LoVo (cell line): ENCODE results near the gene PTGES2.

Experiments
- DNase-seq: peaks from one replicate; pipeline ENCODE4 v3.0.0-alpha.2; 2016; ENCODE audit warnings: low spot score

PTGES2 gene

GRCh38 chr9:128127568-128127989, at the start of gene PTGES2:
Gene PTGES2, minus strand, starts transcription at chr9:128127729. Its CDS starts 12 bp downstream, at chr9:128127717.
- DNase-seq, result peak; percentile 76

- DNase-seq, result no peak
These were observed 48.2 kb upstream of the PTGES2 start for GRCh38 chr9:128175726-128176125.

GRCh38 chr9:128175102-128175563, 47.6 kb upstream of the PTGES2 start:
- no peak for DNase-seq

GRCh38 chr9:128174062-128174461, 46.5 kb upstream of the PTGES2 start:
- DNase-seq, result no peak

DNA sequence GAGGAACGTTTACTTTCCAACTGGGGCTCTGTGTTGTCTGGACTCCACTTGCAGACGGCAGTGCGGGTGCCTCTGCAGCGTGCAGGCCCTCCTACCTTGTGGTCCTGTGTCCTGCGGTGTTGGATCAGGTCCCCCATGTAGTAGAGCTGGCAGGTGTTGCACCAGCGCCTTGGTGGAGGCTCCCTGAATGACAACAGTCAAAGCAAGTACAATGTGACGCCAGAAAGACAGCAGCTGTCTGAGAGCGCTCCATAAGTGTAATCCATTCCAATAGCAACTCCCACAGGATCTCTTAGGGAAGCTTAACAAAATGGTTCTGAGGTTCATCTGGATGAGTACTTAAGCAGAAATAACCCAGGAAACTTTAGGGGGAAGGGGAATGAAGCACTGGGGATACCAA, 42.4 kb upstream of the PTGES2 start:
- DNase-seq, result no peak

DNA sequence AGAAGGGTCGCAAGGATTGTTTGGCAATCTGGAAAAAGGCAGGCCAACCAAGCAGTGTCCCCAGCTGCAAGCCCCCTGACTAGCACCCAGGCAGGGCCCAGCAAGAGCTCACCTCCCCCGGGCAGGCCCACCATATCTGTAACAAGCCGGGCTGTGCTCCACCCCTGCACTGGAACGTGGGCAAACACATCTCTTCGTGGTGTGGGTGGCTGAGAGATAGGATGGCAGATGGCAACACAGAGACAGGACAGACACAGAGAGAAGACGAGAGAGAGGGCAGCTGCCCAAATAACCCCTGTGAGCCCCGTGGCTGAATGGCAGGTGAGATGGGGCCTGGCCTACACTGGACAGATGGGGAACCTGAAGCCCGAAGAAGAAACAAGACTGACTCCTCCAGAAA, 42.0 kb upstream of the PTGES2 start:
- no peak for DNase-seq

GRCh38 chr9:128168731-128169308, 41.3 kb upstream of the PTGES2 start:
- DNase-seq, result no peak

- no peak for DNase-seq
These were observed 39.7 kb upstream of the PTGES2 start for GRCh38 chr9:128167209-128167608.

DNA sequence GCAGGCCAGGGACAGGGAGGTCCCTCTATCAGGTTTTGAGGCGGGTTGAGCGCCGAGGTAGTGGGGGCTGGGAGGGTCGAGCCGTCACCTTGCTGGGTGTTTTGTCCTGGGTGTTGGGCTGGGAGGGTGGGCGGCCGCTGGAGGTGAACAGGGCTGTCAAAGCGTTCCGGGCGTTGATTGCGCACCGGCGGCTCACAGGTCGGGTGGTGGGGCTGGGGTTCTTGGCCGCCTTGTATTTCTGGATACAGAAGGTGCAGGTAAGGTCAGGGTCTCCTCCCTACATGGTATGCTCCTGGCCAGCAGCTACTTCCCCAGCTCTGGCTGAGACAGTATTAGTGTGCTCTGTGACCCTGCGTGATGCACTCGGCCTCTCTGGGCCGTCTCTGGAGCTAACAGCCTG, 38.6 kb upstream of the PTGES2 start:
- no peak for DNase-seq

DNA sequence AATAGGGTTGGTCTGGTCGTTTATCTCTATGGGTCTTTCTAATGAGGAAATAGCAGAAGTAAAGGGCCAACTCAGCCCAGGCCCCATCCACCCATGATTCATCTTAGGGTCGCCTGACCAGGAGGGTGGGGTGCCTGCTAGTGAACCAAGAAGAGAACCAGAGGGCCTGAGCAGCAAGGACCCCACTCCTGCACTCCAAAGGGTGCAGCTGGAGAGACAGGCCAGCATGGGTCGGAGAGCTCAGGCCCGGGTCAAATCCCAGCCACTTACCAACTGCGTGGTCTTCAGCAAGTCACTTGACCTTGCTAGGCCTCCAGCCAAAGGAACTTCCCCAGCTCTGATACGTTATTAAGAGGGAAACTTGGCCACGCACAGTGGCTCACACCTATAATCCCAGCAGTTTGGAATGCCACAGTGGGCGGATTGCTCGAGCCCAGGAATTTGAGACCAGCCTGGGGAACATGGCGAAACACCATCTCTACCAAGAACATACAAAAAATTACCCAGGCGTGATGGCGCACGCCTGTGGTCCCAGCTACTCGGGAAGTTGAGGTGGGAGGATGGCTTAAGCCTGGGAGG, 36.9 kb upstream of the PTGES2 start:
- no peak for DNase-seq

DNA sequence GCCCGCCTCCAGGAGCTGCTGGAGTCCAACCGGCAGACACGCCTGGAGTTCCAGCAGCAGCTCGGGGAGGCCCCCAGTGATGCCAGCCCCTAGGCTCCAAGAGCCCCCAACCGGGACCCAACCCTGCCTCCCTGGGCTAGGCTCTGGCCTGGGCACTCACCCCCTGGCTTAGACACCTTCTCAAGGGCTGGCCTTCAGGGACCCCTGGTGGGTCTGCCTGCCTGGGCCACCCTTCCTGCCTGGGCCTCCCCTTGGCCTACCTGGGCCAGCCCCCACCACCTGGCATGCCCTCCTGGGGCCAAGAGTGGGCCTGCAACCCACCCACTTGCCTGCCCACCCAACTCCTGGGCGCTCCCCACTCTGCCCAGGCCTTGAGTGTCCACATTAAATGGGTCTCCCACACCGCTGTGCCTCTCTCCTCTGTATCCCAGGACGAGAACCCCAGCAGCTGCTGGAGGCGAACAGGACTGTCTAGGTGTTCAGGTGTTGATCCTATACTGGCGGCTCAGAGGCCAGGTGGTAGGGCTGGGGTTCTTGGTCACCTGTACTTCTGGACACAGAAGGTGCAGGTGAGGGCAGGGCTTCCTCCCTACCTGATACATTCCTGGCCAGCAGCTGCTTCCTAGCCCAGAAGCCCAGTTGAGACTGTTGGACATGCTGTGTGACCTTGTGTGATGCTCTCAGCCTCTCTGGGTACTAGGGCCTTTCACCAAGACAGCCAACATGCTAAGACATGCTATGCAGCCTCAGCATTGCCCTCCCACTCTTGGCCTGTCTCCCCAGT, 36.2 kb upstream of the PTGES2 start:
- DNase-seq, result no peak

DNA sequence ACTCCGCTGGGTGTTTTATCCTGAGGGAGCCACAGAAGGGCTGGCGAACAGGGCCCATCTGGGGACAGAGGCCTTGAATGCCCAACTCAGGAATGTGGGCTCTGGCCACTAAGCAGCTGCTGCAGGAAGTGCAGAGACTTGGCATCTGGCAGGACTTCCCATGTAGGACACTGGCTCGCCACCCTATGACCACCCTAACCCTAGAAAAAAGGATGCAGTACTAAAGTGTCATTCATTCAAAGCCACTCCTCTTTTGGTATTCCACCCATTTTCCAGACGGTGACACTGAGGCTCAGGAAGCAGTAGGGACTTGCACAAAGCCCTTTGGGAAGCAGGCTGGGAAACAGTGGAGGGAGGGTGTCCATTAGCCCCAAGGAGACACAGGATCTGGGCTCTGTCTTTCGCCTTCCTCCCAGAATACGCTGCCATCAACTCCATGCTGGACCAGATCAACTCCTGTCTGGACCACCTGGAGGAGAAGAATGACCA, 35.5 kb upstream of the PTGES2 start:
- DNase-seq, result no peak

- DNase-seq, result no peak
These were observed 34.9 kb upstream of the PTGES2 start for GRCh38 chr9:128162215-128163026.

DNA sequence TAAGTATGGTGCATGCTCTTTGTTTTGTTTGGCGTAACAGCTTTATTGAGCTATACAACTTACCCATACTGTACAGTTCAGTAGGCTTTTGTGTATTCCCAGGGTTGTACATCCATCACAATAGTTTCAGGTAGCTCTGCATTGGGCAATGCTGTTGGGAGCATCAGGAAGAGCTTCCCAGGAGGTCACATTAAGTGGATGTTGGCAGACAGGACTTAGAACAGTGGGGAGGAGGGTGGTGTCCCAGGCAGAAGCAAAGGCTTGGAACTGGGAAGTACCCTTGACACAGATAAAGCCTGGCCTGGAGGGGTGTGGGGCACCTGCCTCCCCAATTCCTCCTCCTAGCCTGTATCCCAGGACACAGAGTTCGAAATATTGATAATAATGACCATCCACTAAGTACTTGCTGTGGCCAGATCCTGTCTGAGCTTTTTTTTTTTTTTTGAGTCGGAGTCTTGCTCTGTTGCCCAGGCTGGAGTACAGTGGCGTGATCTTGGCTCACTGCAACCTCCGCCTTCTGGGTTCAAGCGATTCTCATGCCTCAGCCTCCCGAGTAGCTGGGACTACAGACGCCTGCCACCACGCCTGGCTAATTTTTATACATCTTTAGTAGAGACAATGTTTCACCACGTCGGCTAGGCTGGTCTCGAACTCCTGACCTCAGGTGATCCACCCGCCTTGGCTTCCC, 33.8 kb upstream of the PTGES2 start:
- no peak for DNase-seq

GRCh38 chr9:128160603-128160987, 33.1 kb upstream of the PTGES2 start:
- no peak for DNase-seq

DNA sequence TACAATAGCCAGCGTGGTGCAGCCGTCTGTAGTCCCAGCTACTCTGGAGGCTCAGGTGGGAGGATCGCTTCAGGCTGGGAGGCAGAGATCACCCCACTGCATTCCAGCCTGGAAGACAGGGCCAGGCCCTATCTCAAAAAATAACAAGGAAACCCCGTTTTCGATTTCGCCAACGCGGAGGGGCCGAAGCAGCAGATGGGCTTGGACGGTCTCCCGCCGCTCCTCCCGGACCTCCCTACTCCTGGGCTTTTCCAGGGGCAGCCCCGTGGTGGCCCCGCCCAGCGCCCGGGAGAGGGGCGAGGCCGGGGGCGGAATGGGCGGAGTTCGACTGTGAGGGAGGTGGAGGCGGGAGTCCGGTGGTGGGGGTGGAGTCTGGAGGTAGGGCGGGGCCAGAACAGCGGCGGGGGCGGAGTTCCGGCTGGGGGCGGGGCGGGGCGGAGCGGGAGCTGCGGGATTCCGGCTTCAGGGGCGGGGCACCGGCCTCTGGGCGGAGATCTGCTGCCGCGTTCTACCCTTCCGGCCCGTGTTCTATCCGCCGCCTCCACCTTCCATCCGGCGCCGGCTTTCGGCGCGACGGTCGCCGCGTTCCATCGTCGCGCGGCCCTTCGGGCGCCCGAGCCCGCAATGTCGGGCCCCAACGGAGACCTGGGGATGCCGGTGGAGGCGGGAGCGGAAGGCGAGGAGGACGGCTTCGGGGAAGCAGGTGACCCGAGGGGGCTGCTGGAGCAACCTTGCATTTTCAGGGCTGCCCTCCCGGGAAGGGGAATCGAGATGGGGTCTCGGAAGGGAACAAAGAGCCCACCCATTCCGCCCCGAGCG, 32.5 kb upstream of the PTGES2 start, which contains the start of gene BBLN:
Gene BBLN (plus strand): TSS at position 482 of the 819 bp plus-strand sequence. CDS start 143 bp downstream, at position 625.
- peak; percentile 94 for DNase-seq

DNA sequence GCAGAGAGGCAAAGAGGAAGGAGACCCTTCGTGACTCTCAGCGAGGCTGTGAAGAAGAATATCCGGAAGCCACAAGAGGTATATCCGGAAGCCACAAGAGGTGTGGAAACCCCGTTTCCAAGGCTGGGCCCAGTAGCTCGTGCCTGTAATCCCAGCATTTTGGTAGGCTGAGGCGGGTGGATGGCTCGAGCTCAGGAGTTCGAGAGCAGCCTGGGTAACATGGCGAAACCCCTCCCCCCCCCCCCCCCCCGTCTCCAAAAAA, 31.9 kb upstream of the PTGES2 start:
- DNase-seq, result peak; percentile 50

DNA sequence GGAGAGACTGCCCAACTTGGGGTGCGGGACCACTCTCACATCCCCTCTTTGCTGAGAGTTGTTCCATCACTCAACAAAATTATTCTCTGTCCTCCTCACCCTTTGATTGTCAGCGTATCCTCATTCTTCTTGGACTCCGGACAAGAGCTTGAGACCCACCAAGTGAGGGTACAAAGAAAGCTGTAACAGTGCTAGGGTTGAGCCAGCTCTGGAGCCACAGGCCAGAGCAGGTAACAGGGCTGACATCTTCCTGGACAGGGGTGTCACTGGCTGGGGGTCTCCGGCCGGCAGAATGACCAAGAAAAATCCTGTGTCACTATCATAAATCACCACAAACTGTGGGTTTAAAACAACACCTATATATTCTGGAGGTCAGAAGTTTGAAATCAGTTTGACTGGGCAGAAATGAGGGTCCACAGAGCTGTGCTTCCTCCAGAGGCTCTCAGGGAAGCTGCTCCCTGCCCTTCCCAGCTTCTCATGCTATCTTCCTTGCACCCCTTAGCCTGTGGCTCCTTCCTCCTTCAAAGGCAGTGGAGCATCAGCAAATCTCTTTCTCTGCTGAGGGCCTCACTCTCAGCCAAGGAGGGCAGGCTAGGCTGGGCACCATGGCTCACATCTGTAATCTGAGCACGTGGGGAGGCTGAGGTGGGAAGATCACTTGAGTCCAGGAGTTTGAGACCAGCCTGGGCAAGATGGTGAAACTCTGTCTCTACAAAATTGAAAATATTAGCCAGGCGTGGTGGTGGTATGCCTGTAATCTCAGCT, 28.4 kb upstream of the PTGES2 start:
- DNase-seq, result no peak

DNA sequence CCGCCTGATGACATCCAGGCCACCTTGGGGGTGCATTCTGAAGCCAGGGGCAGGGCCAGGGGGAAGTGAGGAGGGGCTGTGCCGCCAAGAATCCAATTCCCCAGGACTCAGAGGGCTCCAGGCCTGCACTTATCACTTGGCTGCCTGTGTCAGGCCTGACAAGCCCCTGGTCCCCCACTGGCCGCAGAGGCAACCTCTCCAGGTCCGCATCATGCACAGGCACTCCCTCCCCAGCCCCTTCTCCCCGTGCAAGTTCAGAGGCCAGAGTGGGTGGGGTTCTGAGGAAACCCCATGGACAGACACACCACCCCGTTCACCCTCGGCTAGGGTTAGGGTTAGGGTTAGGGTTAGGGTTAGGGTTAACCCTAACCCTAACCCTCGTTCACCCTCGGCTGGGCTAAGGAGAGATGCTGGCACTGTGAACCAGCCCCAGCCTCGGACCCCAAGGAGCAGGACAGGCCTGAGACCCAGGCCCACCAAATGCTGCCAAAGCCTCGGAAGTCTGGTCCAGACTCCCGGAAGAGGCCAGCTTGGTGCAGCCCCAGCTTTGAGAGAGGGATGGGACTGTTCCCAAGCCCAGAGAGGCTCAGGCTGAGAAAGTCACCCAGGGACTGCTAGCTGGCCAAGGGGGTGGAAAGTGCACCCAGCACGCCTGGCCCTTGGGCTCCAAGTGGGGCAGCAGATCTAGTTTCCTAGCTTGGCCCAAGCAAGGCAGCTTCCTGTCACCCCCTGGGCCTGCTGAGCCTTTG, 26.6 kb upstream of the PTGES2 start:
- DNase-seq, result no peak
